ENCODE measurements around the gene GAB2. TPM values are rescaled to one million over a fixed set of nuclear protein-coding genes. Genes with fewer than 3 reads are reported as not detected.
"Not testable (repeated sequence)": the region's sequence is repeated elsewhere in the genome, so short reads cannot be mapped to it uniquely, and the experiment has no call there.

Gene GAB2
- total RNA-seq, 2 experiments from 2014 or later: 10.7 to 11.9 TPM

GRCh38 chr11:78298291-78298771, 119.3 kb downstream of the GAB2 start:
- ChIA-PET POLR2A (no interaction called here), CTCF (interaction anchor here (1.8 to 3.1 kb wide), 2 partner anchors 12 to 252 kb away, joined by 4 to 6 read pairs; no protein-coding TSS in a partner anchor)
- H3K4me3 Mint-ChIP-seq: no peak overlapping the region
- no peaks in the 10 kb centered on the region for H3K9me3 Mint-ChIP-seq
- no peaks in the 10 kb centered on the region for H3K9me3 ChIP-seq (ENCODE audit: control insufficient read depth in 1 of 2, insufficient read depth in 1 of 2, low read length in 2 of 2)
- H3K4me1 ChIP-seq (ENCODE audit: insufficient read depth, low read length): no peaks in the 10 kb centered on the region
- H3K36me3 ChIP-seq (ENCODE audit: insufficient read depth, low read length): no peaks in the 10 kb centered on the region
- no peaks in the 10 kb centered on the region for H3K27me3 ChIP-seq (ENCODE audit: control insufficient read depth in 1 of 2, insufficient read depth in 2 of 2, low read length in 2 of 2)
- H3K27ac Mint-ChIP-seq: no peak overlapping the region
- DNase-seq: no peak
- no peaks in the 10 kb centered on the region for H3K4me1 Mint-ChIP-seq (ENCODE audit: low read depth)
- H3K36me3 Mint-ChIP-seq (ENCODE audit: low read depth): no peaks in the 10 kb centered on the region
- TF ChIP-seq CTCF (IDR thresholded peaks at IDR 0.05): no peak
- intact Hi-C loops (cut with DNase I, micrococcal nuclease): no loop called here
- no peak overlapping the region for H3K4me3 ChIP-seq (ENCODE audit: low read length)
- no peak overlapping the region for H3K27ac ChIP-seq (ENCODE audit: low read depth in 1 of 2, low read length in 2 of 2)
- no peaks in the 10 kb centered on the region for H3K27me3 Mint-ChIP-seq
- no peak for ATAC-seq (ENCODE audit: poor library complexity)

- Histone ChIP-seq H3K27me3 (ENCODE audit: control insufficient read depth in 1 of 2, insufficient read depth in 2 of 2, low read length in 2 of 2) (no peaks in the 10 kb centered on the region), H3K9me3 (ENCODE audit: control insufficient read depth in 1 of 2, insufficient read depth in 1 of 2, low read length in 2 of 2) (no peaks in the 10 kb centered on the region), H3K4me1 (ENCODE audit: insufficient read depth, low read length) (peaks cover 5% of the 10 kb centered on the region), H3K4me3 (ENCODE audit: low read length) (no peak overlapping the region), H3K27ac (ENCODE audit: low read depth in 1 of 2, low read length in 2 of 2) (no peak overlapping the region), H3K36me3 (ENCODE audit: insufficient read depth, low read length) (no peaks in the 10 kb centered on the region)
- peaks cover 14% of the 10 kb centered on the region for H3K4me1 Mint-ChIP-seq (ENCODE audit: low read depth)
- ChIA-PET CTCF (no interaction called here), POLR2A (no interaction called here)
- H3K27me3 Mint-ChIP-seq: no peaks in the 10 kb centered on the region
- TF ChIP-seq CTCF (IDR thresholded peaks at IDR 0.05): no peak
- no peaks in the 10 kb centered on the region for H3K36me3 Mint-ChIP-seq (ENCODE audit: low read depth)
- DNase-seq (no peak), ATAC-seq (ENCODE audit: poor library complexity) (no peak)
- no peak overlapping the region for H3K27ac Mint-ChIP-seq
- no peaks in the 10 kb centered on the region for H3K9me3 Mint-ChIP-seq
- no peak overlapping the region for H3K4me3 Mint-ChIP-seq
- intact Hi-C loops (cut with DNase I, micrococcal nuclease): no loop called here
These were observed 121.4 kb downstream of the GAB2 start for GRCh38 chr11:78295991-78296930.

- TF ChIP-seq CTCF (IDR thresholded peaks at IDR 0.05): no peak
- DNase-seq (no peak), ATAC-seq (ENCODE audit: poor library complexity) (no peak)
- Mint-ChIP-seq H3K9me3 (no peaks in the 10 kb centered on the region), H3K4me1 (ENCODE audit: low read depth) (peaks cover 21% of the 10 kb centered on the region), H3K27me3 (no peaks in the 10 kb centered on the region), H3K27ac (no peak overlapping the region), H3K4me3 (no peak overlapping the region), H3K36me3 (ENCODE audit: low read depth) (no peaks in the 10 kb centered on the region)
- Histone ChIP-seq H3K27ac (ENCODE audit: low read depth in 1 of 2, low read length in 2 of 2) (no peak overlapping the region), H3K36me3 (ENCODE audit: insufficient read depth, low read length) (no peaks in the 10 kb centered on the region), H3K27me3 (ENCODE audit: control insufficient read depth in 1 of 2, insufficient read depth in 2 of 2, low read length in 2 of 2) (no peaks in the 10 kb centered on the region), H3K9me3 (ENCODE audit: control insufficient read depth in 1 of 2, insufficient read depth in 1 of 2, low read length in 2 of 2) (no peaks in the 10 kb centered on the region), H3K4me3 (ENCODE audit: low read length) (no peak overlapping the region), H3K4me1 (ENCODE audit: insufficient read depth, low read length) (peaks cover 9% of the 10 kb centered on the region)
- ChIA-PET CTCF (no interaction called here), POLR2A (no interaction called here)
- intact Hi-C loops (cut with DNase I, micrococcal nuclease): no loop called here
These were observed 122.3 kb downstream of the GAB2 start for GRCh38 chr11:78295347-78295746.

- H3K27me3 Mint-ChIP-seq; H3K36me3 Mint-ChIP-seq (ENCODE audit: low read depth); POLR2A ChIA-PET; H3K9me3 Mint-ChIP-seq; H3K27me3 ChIP-seq (ENCODE audit: control insufficient read depth in 1 of 2, insufficient read depth in 2 of 2, low read length in 2 of 2); intact Hi-C loops (cut with DNase I, micrococcal nuclease); H3K4me3 Mint-ChIP-seq; DNase-seq; H3K4me1 ChIP-seq (ENCODE audit: insufficient read depth, low read length); ATAC-seq (ENCODE audit: poor library complexity); H3K36me3 ChIP-seq (ENCODE audit: insufficient read depth, low read length); H3K27ac Mint-ChIP-seq; H3K27ac ChIP-seq (ENCODE audit: low read depth in 1 of 2, low read length in 2 of 2); CTCF ChIA-PET; H3K9me3 ChIP-seq (ENCODE audit: control insufficient read depth in 1 of 2, insufficient read depth in 1 of 2, low read length in 2 of 2); H3K4me3 ChIP-seq (ENCODE audit: low read length): not testable (repeated sequence)
- H3K4me1 Mint-ChIP-seq (ENCODE audit: low read depth): peaks cover 26% of the 10 kb centered on the region
These were observed 123.5 kb downstream of the GAB2 start for GRCh38 chr11:78294100-78294499.

All from CD4-positive, alpha-beta T cell (primary cell).